NCI-H2227 (cell line): ENCODE data around the gene MCF2L.
A peak's percentile ranks its signal among the peaks of the same experiment; 100 is the strongest.

Experiments
- DNase-seq: peaks from one replicate; lab custom pipeline; 2025; ENCODE audit not compliant: unreplicated experiment; lab: John Stamatoyannopoulos, UW

The MCF2L gene

DNA sequence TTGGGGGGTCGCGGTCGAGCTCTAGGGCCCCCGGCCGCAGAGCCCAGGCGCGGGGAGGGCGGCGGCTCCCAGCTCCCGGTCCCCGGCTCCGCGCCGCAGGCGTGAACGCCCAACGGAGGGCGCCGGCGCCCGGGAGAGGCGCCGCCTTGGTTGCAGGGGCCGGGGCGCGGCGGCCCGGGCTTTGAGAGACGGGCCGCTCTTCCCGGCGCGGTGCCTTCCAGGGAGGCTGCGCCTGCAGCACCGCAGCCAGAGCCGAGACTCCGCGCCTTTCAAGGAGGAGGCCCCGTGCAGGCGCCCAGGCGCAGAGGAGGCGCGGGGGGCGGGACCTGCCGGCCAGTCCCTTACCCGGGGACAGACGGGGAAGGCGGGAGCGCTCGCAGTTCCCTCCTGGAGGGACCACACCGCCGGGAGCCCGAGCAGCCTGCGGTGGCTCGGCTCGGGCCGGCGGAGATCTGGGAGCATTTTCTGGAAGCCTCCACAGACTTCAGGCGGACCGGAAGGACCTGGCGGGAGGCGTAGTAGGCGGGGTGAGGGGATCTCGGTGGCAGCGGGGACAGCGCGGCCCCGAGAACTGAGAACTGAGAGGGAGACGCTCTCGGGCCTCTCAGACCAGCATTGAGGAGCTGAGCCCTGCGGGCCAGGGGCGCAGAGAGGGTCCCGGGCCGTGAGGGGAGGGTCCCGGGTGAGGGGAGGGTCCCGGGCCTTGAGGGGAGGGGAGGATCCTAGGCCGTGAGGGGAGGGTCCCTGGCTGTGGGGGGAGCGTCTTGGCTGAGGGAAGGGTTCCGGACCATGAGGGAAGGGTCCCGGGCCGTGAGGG lies 25.5 kb upstream of the MCF2L start:
- DNase-seq: peak; percentile 53

GRCh38 chr13:112947796-112948195 lies 21.2 kb upstream of the MCF2L start:
- DNase-seq: no peak

DNA sequence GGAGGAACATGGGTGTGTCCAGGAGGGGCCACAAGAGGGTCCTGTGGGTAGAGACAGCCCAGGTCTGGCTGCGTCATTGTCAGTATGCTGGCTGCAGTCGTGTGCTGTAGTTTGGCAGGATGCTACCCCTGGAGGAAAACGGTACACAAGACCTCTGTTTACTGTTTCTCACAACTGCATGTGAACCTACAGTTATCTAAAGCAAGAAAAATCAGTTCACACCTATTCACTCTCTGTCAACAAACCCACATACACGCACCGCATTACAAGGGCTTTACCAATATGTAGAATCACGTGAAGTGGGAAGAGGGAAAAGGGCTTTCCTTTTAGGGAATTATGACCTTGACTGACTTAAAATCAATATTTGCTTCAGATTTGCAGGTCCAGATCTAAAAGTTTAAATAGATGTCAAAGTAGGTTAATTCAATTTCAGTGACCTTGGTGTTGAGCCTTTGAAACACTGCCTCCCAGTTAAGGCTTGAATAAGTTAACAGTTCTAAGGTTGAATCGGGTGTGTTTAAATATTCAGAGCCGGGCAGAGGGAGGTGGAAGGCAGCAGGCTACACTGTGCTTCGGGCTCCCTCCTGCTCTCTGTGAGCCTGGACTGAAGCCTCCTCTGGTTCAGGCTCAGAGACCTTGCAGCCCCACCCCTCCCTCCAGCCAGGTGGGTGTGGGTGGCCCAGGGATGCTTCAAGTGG lies 17.2 kb upstream of the MCF2L start:
- no peak for DNase-seq

- no peak for DNase-seq
These were observed 16.1 kb upstream of the MCF2L start for GRCh38 chr13:112952759-112953551.

DNA sequence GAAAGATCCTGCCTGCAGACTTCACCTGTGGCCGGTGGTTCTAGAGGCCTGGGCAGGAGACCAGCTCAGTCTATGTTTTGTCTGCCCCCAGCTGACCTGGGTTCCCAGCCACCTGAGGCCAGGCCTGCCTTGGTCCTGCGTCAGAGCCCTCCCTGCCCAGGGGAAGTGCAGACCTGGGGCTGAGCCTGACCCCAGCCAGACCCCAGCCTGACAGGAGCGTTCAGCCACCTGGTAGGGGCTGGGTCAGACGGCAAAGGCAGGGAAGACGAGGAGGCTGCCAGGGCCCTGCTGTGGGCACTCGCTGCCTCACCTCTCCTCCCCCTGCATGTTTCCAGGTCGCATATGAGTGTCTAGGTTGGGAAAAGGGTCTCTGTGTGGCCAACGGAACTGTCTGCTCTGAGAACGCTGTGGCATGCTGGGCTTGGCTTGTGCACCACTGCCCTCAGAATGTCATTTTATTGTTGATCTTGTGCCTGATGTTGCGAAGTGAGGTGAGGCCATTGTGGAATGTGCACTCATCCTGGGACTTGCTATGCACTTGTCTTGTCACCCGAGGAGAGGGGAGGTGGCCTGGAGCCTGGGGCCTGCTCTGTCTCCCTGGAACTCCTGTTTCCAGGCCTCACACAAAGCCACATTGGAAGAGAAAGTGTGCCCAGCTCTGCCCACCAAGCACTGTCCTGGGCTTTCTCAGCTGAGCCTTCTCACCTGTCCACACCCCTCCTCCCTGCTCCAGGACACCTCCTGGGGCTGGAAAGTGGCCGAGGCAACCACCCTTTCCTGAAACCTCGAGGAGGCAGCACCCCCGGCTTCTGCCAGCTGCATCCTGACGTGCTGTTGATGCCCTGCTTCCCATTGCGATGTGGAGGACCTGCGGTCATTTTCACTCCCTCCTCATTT lies 15.2 kb upstream of the MCF2L start:
- no peak for DNase-seq

DNA sequence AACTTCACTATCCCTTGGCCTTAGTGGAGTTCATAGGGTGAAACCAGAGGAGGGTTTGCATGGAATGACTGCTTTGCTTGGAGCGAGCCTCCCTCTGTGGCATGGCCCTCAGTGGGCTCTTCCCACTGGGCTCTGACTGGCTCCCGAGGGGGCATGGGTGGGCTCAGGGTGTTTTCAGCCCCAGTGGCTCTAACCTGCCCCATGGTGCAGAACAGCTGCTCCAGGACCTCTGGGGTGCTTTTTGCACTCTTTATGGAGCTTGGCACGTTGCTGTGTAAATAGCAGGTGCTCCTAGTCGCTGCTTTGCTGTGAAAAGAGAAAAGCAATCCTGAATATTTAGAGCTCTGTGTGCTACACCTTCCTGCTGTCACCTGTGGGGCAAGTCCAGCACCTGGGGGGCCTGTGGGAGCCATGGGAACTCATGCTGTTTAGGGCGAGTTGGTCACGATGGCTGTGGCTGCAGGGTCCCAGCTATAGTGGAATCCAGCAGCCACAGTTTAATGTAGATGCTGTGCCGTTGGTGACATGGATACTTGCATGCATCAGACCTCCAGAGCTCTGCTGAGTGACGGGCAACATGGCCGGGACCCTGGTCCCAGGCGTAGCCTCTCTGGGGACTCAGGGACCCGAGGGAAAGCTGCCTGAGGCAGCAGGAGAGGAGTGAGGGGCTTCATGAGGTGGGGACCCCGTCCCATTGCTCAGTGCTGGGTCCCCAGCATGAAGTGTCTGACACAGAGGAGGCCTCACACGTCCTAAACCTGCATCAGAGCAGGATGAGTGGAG lies 14.3 kb upstream of the MCF2L start:
- DNase-seq: no peak

- DNase-seq: no peak
These were observed 13.6 kb upstream of the MCF2L start for GRCh38 chr13:112955271-112955937.

- DNase-seq: no peak
These were observed 13.1 kb upstream of the MCF2L start for GRCh38 chr13:112955956-112956355.

DNA sequence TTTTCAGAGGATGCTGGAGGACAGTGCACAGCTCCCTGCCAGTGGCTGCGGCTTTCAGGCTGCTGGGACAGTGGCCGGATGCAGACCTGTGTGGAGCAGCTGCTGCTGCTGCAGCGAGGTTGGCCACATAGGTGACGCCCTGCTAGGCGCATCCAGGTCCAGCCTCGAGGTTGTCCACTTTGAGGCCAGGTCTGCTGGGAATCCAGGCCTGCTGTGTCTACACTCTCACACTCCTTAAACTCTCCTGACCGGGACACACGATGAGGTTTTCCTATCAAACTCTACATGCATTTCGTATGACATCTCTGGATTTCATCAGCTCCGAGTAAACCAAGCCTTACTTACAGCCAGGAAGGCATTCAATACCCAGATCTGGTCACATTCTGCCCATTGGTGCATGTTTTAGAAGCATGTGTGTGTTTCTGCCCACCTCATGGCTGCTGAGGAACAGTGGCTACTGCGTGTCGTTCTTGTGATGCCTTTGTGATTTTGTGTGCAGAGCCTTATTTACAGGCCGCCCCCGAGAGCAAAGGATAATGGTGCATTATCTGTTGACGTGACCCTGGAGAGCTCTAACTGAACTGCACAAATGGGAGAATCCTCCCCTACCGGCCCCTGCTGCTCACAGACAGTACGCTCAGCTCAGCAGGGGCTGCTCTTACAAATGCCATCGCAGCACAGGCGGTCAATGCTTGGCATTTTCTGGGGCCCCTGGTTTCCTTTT lies 12.3 kb upstream of the MCF2L start:
- peak; percentile 47 for DNase-seq

GRCh38 chr13:112957295-112957677 lies 11.7 kb upstream of the MCF2L start:
- DNase-seq: peak; percentile 28

GRCh38 chr13:112958127-112958989 lies 10.7 kb upstream of the MCF2L start:
- DNase-seq: no peak

DNA sequence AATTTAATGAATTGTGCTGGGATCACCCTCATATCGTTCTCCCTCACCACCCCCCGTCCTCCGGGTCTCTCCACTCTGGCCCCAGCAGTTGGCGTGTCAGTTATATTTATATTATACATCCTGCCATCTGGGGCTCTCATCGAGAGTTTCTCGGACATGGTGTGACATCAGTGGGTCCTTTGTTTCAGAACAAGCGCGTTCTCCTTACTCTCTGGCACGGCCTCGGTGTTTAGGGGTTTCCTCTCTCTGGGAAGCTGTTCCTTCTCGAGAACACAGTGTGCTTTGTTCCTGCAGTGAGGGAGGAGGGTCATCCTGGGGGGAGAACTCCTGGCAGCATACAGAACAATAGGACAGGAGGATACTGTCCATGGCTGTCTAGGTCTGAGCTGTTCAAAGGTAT lies 9.8 kb upstream of the MCF2L start:
- DNase-seq: no peak

DNA sequence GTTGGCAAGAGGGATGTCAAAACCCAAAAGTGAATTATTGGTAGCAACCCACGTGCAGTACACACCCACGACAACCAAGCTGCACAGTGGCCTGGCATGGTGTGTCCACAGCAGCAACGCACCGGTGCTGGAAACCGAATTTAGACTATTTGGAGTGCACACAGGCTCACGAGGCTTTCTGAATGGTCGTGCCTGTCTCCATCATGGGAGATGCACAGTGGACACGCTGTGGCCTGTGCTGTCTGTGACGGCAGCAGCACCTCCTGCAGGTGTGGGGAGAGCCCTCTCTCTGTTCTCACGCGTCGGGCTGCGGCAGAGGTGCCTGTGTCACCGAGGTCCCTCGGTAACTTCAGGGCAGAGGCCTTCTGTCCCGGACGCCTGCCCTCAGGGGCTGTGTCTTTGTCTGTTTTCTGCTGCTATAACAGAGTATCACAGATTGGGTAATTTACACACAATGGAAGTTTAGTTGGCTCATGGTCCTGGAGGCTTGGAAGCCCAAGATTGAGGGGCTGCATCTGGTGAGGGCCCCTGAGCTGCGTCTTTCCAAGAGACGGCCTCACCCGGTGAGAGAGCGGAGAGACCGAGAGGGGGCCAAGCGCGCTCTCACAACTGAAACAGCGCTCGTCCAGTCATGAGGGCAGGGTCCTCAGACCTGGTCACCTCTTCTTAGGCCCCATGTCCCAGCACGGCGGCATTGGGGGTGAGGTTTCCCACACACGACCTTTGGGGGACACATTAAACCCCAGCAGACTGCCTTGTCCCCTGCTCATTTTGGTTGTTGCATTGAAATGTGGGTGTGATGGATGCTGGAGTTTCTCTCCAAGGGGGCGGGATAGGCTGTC lies 9.1 kb upstream of the MCF2L start:
- DNase-seq: no peak

DNA sequence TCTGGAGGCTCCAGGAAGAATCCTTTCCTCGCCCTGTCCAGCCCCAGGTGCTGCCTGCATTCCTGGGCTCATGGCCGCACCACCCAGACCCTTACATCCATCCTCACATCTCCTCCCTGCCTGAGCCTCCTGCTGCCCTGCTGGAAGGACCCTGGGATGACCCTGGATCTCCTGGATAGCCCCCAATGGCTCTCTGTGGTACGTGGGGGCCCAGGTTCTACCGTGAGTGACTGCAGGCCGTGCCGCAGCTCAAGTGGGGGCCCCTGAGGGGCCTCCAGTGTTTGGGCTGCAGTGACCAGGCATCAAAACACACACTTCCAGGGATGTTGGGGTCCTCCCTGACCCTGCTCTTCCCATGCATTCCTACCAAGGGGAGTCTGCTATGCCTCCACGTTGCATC lies 8.3 kb upstream of the MCF2L start:
- DNase-seq: no peak

DNA sequence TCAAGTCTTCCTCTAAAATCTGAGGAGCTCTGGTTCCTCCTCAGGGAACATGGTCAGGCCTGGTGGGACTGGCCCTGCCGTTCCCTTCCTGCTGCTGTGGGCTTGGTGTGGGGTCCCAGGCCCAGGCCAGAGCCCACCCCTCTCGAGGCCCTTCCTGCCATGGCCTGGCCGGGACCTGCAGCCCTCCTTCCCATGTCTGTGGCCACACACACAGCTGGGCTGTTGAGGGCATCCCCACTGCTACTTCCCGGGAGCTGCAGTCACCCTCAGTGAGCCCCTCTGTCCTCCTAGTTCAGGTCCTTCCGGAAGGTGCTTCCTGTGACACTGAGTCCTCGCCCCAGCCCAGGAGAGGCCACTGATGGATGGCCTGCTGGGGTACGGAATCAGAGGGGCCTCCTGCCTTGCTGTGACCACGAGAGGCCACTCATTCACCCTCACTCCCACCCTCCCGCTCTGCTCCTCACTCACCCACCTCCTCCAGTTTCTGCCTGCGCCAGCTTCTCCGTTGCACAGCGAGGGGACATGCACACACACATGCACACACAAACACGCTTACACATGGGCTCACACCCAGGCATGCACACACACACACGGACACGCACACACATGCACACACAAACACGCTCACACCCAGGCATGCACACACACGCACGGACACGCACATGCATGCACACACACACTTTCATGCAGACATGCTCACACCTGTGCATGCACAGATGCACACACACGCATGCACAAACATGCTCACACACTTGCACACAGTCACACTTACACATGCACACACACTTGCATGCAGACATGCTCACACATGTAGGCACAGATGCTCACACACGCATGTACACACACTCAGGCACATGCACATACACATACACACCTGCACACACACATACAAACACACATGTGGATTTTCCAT lies 7.3 kb upstream of the MCF2L start:
- DNase-seq: no peak

DNA sequence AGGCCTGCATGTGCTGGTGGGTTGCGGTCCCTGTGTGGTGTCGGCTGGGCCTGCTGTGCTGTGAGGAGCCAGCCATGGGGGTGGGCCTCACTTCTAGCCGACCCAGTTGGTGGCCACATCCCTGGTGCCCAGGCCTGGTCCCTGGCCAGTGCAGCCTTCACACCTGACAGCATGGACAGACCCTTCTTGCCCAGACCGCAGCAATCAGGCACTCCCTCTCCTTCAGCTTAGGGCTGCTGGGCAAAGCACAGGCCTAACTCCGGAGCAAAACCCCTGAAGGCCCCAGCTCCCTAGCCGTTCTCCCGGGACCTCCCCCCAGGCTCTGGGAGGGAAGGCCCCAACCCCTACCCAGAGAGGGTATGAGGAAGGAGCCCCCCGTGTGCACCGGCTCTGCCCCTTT lies 6.6 kb upstream of the MCF2L start:
- no peak for DNase-seq
